ENCODE data around the gene SRSF9. TPM values are rescaled to one million over a fixed set of nuclear protein-coding genes. Genes with fewer than 3 reads are reported as not detected.

The SRSF9 gene
- total and polyA plus RNA-seq, 2 experiments from 2014 or later, result 166 to 263 TPM

DNA sequence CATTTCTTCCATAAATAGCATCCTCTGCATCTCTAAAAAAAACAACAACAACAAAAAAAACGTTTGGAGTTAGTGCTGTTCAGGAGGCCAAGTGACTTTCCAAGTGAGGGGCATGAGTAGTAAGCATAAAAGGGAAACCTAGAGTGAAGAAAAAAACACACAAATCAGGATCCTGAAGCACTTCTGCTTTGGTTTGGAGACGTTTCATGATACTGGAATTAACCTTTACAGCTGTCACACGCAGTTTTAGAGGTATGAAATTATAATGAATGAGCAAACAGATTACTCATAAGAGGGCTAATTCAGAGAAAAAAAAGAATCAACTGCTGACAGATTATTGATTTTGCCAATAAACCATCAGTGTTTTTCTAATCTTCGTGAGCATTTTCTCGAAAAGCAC, 3.8 kb downstream of the SRSF9 start:
- H3K27ac ChIP-seq, result no peak overlapping the region

DNA sequence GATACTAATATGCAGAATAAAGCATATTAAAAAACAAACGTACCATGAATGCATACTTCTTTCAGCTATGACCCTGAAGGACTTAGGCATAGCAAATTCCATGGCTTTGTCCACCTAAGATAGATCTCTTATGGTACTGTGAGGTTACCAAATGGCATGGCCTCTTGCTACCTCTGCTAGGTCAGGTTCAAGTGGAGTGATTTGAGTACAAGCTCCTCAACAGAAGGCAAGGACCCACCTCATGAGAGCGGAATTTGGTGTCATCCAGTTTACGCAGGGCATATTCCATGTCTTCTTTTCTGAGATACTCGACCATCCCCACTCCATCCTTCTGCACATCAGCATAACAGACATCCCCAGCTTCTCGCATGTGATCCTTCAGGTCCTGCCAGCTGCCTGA, 5.8 kb downstream of the SRSF9 start:
- Histone ChIP-seq H3K27ac (no peak overlapping the region), H3K9me2 (replicated peaks; ENCODE audit: insufficient read depth) (no peaks in the 10 kb centered on the region), H3K79me2 (peaks cover 66% of the 10 kb centered on the region), H3K4me1 (ENCODE audit: insufficient read depth) (peaks cover 6% of the 10 kb centered on the region), H3K4me3 (no peak overlapping the region), H4K20me1 (ENCODE audit: insufficient read depth, poor library complexity, severe bottlenecking) (peaks cover 50% of the 10 kb centered on the region), H3K36me3 (replicated peaks; ENCODE audit: insufficient read depth, low read depth) (peaks cover 7% of the 10 kb centered on the region), H2AFZ (no peak overlapping the region), H3K4me2 (no peak overlapping the region), H3K9me3 (ENCODE audit: low read depth) (no peaks in the 10 kb centered on the region), H3K27me3 (no peaks in the 10 kb centered on the region)
- DNase-seq (ENCODE audit: low spot score), result no peak
- 93% methylated on average over 5 of the region's 5 CpGs for WGBS (ENCODE audit: low lambda C conversion rate, missing lambda C conversion rate)
- TF ChIP-seq EZH2 (IDR thresholded peaks at IDR 0.05; ENCODE audit: borderline replicate concordance) (no peak), EZH2phosphoT487 (IDR thresholded peaks at IDR 0.05; ENCODE audit: low read depth, severe bottlenecking, unreplicated experiment) (no peak)
- TF ChIP-seq, protein P1, sequence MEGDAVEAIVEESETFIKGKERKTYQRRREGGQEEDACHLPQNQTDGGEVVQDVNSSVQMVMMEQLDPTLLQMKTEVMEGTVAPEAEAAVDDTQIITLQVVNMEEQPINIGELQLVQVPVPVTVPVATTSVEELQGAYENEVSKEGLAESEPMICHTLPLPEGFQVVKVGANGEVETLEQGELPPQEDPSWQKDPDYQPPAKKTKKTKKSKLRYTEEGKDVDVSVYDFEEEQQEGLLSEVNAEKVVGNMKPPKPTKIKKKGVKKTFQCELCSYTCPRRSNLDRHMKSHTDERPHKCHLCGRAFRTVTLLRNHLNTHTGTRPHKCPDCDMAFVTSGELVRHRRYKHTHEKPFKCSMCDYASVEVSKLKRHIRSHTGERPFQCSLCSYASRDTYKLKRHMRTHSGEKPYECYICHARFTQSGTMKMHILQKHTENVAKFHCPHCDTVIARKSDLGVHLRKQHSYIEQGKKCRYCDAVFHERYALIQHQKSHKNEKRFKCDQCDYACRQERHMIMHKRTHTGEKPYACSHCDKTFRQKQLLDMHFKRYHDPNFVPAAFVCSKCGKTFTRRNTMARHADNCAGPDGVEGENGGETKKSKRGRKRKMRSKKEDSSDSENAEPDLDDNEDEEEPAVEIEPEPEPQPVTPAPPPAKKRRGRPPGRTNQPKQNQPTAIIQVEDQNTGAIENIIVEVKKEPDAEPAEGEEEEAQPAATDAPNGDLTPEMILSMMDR (IDR thresholded peaks at IDR 0.05; ENCODE audit: poor library complexity), result no peak

More for the DNA sequence above, 3.8 kb downstream of the SRSF9 start:
- Histone ChIP-seq H3K36me3 (replicated peaks; ENCODE audit: insufficient read depth, low read depth) (peaks cover 7% of the 10 kb centered on the region), H2AFZ (no peak overlapping the region), H3K4me1 (ENCODE audit: insufficient read depth) (peaks cover 11% of the 10 kb centered on the region), H3K27me3 (no peaks in the 10 kb centered on the region), H3K4me2 (no peak overlapping the region), H3K9me3 (ENCODE audit: low read depth) (no peaks in the 10 kb centered on the region), H4K20me1 (ENCODE audit: insufficient read depth, poor library complexity, severe bottlenecking) (peaks cover 53% of the 10 kb centered on the region), H3K79me2 (peaks cover 82% of the 10 kb centered on the region), H3K4me3 (no peak overlapping the region), H3K9me2 (replicated peaks; ENCODE audit: insufficient read depth) (no peaks in the 10 kb centered on the region)
- no peak for TF ChIP-seq EZH2 (IDR thresholded peaks at IDR 0.05; ENCODE audit: borderline replicate concordance)
- TF ChIP-seq EZH2phosphoT487 (IDR thresholded peaks at IDR 0.05; ENCODE audit: low read depth, severe bottlenecking, unreplicated experiment), result no peak
- TF ChIP-seq, protein P1 (IDR thresholded peaks at IDR 0.05; ENCODE audit: poor library complexity), result no peak
- WGBS (ENCODE audit: low lambda C conversion rate, missing lambda C conversion rate), result 72% methylated on average over 5 of the region's 5 CpGs
- DNase-seq (ENCODE audit: low spot score), result no peak

DNA sequence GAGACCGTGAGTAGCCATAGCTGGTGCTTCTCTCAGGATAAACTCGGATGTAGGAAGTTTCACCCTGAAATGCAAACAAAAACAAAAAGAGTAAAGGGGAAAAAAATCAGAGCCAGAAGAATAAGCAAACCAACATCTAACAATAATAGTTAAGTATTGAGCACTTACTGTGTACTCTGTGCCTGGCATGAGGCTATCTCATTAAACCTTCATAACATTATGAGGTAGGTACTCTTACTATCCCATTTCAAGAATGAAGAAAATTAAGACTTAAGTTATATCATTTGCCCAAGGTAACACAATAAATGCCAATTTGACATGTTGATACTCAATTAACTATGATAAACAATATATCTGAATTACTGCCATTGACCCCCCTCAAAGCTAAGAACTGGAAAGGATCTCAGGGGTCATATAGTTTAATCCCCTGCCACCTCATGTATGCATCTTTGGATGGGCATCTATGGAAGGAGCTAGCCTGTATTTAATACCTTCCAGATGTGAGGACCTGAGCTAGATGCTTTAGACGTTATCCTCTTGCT, 7.4 kb downstream of the SRSF9 start:
- DNase-seq (ENCODE audit: low spot score), result no peak
- Histone ChIP-seq H3K36me3 (replicated peaks; ENCODE audit: insufficient read depth, low read depth) (peaks cover 7% of the 10 kb centered on the region), H3K4me3 (no peak overlapping the region), H3K79me2 (peaks cover 50% of the 10 kb centered on the region), H4K20me1 (ENCODE audit: insufficient read depth, poor library complexity, severe bottlenecking) (peaks cover 34% of the 10 kb centered on the region), H3K4me2 (no peak overlapping the region), H3K9me3 (ENCODE audit: low read depth) (no peaks in the 10 kb centered on the region), H2AFZ (no peak overlapping the region), H3K27me3 (no peaks in the 10 kb centered on the region), H3K27ac (no peak overlapping the region), H3K9me2 (replicated peaks; ENCODE audit: insufficient read depth) (no peaks in the 10 kb centered on the region), H3K4me1 (ENCODE audit: insufficient read depth) (peaks cover 3% of the 10 kb centered on the region)
- no peak for TF ChIP-seq EZH2 (IDR thresholded peaks at IDR 0.05; ENCODE audit: borderline replicate concordance)
- WGBS (ENCODE audit: low lambda C conversion rate, missing lambda C conversion rate), result 88% methylated on average over 3 of the region's 3 CpGs

DNA sequence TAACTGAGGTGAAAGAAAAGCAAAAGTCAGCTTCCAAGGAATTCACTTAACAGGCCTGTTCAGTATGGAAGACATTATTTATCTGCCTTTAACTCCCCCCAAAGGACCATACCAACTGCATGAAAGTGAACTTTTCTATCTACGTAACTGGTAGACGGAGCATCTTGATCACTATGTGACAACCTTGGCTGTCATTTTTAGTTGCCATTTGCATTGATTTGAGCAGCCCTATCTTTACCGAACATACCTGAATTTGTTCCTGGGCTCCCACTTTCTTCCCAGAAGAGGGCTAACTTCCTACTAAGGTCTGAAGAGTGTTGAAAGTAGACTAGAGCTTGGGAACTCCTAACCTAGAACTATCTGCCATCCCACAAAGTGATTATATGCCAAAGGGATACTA, 9.4 kb downstream of the SRSF9 start:
- H3K4me1 ChIP-seq (ENCODE audit: insufficient read depth), result no peaks in the 10 kb centered on the region
- H3K4me2 ChIP-seq, result no peak overlapping the region
- 96% methylated on average over 3 of the region's 3 CpGs for WGBS (ENCODE audit: low lambda C conversion rate, missing lambda C conversion rate)
- peaks cover 16% of the 10 kb centered on the region for H4K20me1 ChIP-seq (ENCODE audit: insufficient read depth, poor library complexity, severe bottlenecking)
- peaks cover 30% of the 10 kb centered on the region for H3K79me2 ChIP-seq
- no peaks in the 10 kb centered on the region for H3K27me3 ChIP-seq
- H2AFZ ChIP-seq, result no peak overlapping the region
- H3K27ac ChIP-seq, result no peak overlapping the region
- TF ChIP-seq EZH2 (IDR thresholded peaks at IDR 0.05; ENCODE audit: borderline replicate concordance), result no peak
- TF ChIP-seq, protein P1 (IDR thresholded peaks at IDR 0.05; ENCODE audit: poor library complexity), result no peak
- no peak for TF ChIP-seq EZH2phosphoT487 (IDR thresholded peaks at IDR 0.05; ENCODE audit: low read depth, severe bottlenecking, unreplicated experiment)
- no peak for DNase-seq (ENCODE audit: low spot score)
- H3K36me3 ChIP-seq (replicated peaks; ENCODE audit: insufficient read depth, low read depth), result peaks cover 7% of the 10 kb centered on the region
- no peak overlapping the region for H3K4me3 ChIP-seq
- H3K9me3 ChIP-seq (ENCODE audit: low read depth), result no peaks in the 10 kb centered on the region
- no peaks in the 10 kb centered on the region for H3K9me2 ChIP-seq (replicated peaks; ENCODE audit: insufficient read depth)

Data from hepatocyte (in vitro differentiated cells).